K562 (cell line): ENCODE measurements around the gene RETN. TPM values are rescaled to one million over a fixed set of nuclear protein-coding genes. Genes with fewer than 3 reads are reported as not detected.

Experiments
- BHLHE40 ChIP-seq: IDR thresholded peaks from 2 replicates; pipeline ENCODE4 v1.6.1; 2011; ENCODE audit warnings: low read length, improper control_type of control experiment
- C11orf30 ChIP-seq: fragments of 450-650 bp; IDR thresholded peaks from 2 replicates; pipeline ENCODE4 v1.6.1; 2016; ENCODE audit warnings: low read depth, mild to moderate bottlenecking
- E2F5 ChIP-seq: sonication (generic); formaldehyde crosslinking; IDR thresholded peaks from 2 replicates; pipeline ENCODE4 v1.8.0; 2022; ENCODE audit warnings: mild to moderate bottlenecking, missing genetic modification reagents
- ELK3 ChIP-seq: fragments of 450-650 bp; formaldehyde crosslinking; IDR thresholded peaks from 2 replicates; pipeline ENCODE4 v1.4.0; 2020; ENCODE audit warnings: mild to moderate bottlenecking
- EP400 ChIP-seq: fragments of 450-650 bp; IDR thresholded peaks from 2 replicates; pipeline ENCODE4 v1.6.1; 2017; ENCODE audit warnings: antibody characterized with exemption, mild to moderate bottlenecking, moderate library complexity
- ETV6 ChIP-seq, 3 experiments: fragments of 150-350 bp in 1 of 3; sonication (generic) in 1 of 3; formaldehyde crosslinking in 1 of 3; IDR thresholded peaks; 2 replicates each; pipeline versions ENCODE4 v1.6.1 to v1.8.0; 2014 to 2022; ENCODE audit warnings: borderline replicate concordance in 2 of 3, low read depth in 2 of 3, antibody characterized with exemption in 1 of 3, low read length in 1 of 3, mild to moderate bottlenecking in 1 of 3, missing genetic modification reagents in 1 of 3
- GATAD2A ChIP-seq: fragments of 450-650 bp; IDR thresholded peaks from 2 replicates; pipeline ENCODE4 v1.6.1; 2017
- HMGN3 ChIP-seq: IDR thresholded peaks from 2 replicates; pipeline ENCODE4 v1.6.1; 2011; ENCODE audit warnings: borderline replicate concordance, low read depth, mild to moderate bottlenecking, mixed read lengths, low read length; ENCODE audit not compliant: insufficient read length; ENCODE audit errors: extremely low read depth
- KAT8 ChIP-seq: fragments of 450-650 bp; IDR thresholded peaks from 2 replicates; pipeline ENCODE4 v1.6.1; 2016; ENCODE audit warnings: low read depth, mild to moderate bottlenecking
- KLF10 ChIP-seq: fragments of 250-450 bp; sonication (Bioruptor Pico); IDR thresholded peaks from 2 replicates; pipeline ENCODE4 v1.6.1; 2021; ENCODE audit warnings: matching md5 sums
- NR0B1 ChIP-seq: fragments of 450-650 bp; IDR thresholded peaks from one replicate; pipeline ENCODE4 v1.6.1; 2018; ENCODE audit warnings: mild to moderate bottlenecking, moderate library complexity; ENCODE audit not compliant: partially characterized antibody
- PHB ChIP-seq: fragments of 250-450 bp; sonication (Bioruptor Pico); IDR thresholded peaks from 2 replicates; pipeline ENCODE4 v1.5.0; 2021
- RBBP5 ChIP-seq: fragments of 200-600 bp; sonication (generic); IDR thresholded peaks from 2 replicates; pipeline ENCODE4 v1.6.1; 2012; ENCODE audit warnings: borderline replicate concordance, mild to moderate bottlenecking, low read length, control low read depth, inconsistent platforms; ENCODE audit not compliant: insufficient read depth, poor library complexity, severe bottlenecking
- RFX7 ChIP-seq: fragments of 250-450 bp; sonication (Bioruptor Pico); IDR thresholded peaks from 2 replicates; pipeline ENCODE4 v1.5.1; 2021; ENCODE audit warnings: mild to moderate bottlenecking
- SIN3A ChIP-seq, 2 experiments: fragments of 150-350 bp in 1 of 2; IDR thresholded peaks; 2 replicates each; pipeline ENCODE4 v1.6.1; 2011 to 2016; ENCODE audit warnings: borderline replicate concordance in 2 of 2, low read depth in 2 of 2, low read length in 2 of 2, mild to moderate bottlenecking in 2 of 2, moderate library complexity in 2 of 2; ENCODE audit not compliant: control insufficient read depth in 1 of 2
- SMARCB1 ChIP-seq: IDR thresholded peaks from 2 replicates; pipeline ENCODE4 v1.6.1; 2011; ENCODE audit warnings: improper control_type of control experiment, low read depth; ENCODE audit not compliant: insufficient read length
- TFAP4 ChIP-seq: sonication (generic); formaldehyde crosslinking; IDR thresholded peaks from 2 replicates; pipeline ENCODE4 v1.8.0; 2022; ENCODE audit warnings: missing genetic modification reagents, mild to moderate bottlenecking, moderate library complexity, borderline replicate concordance
- WHSC1 ChIP-seq: IDR thresholded peaks from one replicate; pipeline ENCODE4 v1.6.1; 2012; ENCODE audit warnings: low read length, control low read depth, inconsistent platforms
- ZBTB5 ChIP-seq: fragments of 450-650 bp; IDR thresholded peaks from 2 replicates; pipeline ENCODE4 v1.6.1; 2017; ENCODE audit warnings: antibody characterized with exemption
- ZNF589 ChIP-seq: fragments of 200-800 bp; sonication (Bioruptor generic); IDR thresholded peaks from 2 replicates; pipeline ENCODE4 v1.6.1; 2016; ENCODE audit warnings: low read depth, missing genetic modification characterization, missing compliant biosample characterization
- ZNF75A ChIP-seq: fragments of 450-650 bp; formaldehyde crosslinking; IDR thresholded peaks from 2 replicates; pipeline ENCODE4 v1.4.0; 2020; ENCODE audit warnings: mild to moderate bottlenecking
- polyA plus RNA-seq, 8 experiments: library from polyadenylated mRNA; depleted of rRNA in 4 of 8; stranded (reverse) in 5 of 8; unstranded in 3 of 8; fragments of >200 nt; fragmentation: Nextera tagmentation in 2 of 8; fragmentation: Illumina TruSeq in 1 of 8; extraction: Ambion mirVana in 2 of 8; extraction: Trizol in 1 of 8; gene quantifications; 2 replicates each; pipeline versions ENCODE4 v1.2.1 to v1.2.3, GENCODE V29; 2011 to 2014; ENCODE audit warnings: inconsistent platforms in 1 of 8, missing spikeins in 1 of 8
- total RNA-seq, 7 experiments: library from RNA; depleted of rRNA in 6 of 7; stranded (reverse); fragments of >200 nt in 6 of 7; fragmentation: Illumina TruSeq in 2 of 7; extraction: Trizol in 2 of 7; gene quantifications; 2 replicates each; pipeline versions ENCODE4 v1.2.1 to v1.2.3, GENCODE V29; 2011 to 2021; ENCODE audit warnings: low replicate concordance in 1 of 7

RETN gene
- total and polyA plus RNA-seq, 9 of the 15 experiments (the other 6 are each of a cell fraction or from before 2014, with no cell fraction given), result not detected

- TF ChIP-seq ELK3 (CRISPR knock-in tag) (no peak), RBBP5 (peak; percentile 25), ZBTB5 (no peak), ETV6 (IDR thresholded peaks at IDR 0.05; ENCODE audit: borderline replicate concordance in 1 of 2, low read depth in 2 of 2, low read length in 1 of 2) (no peak), ETV6 (CRISPR knock-in tag; IDR thresholded peaks at IDR 0.05; ENCODE audit: borderline replicate concordance) (no peak), BHLHE40 (0 out of 2 replicates have a peak, but pooled peaks have one; percentile 11), SMARCB1 (no peak), RFX7 (no peak), SIN3A (IDR thresholded peaks at IDR 0.05; ENCODE audit: borderline replicate concordance in 2 of 2, control insufficient read depth in 1 of 2, low read depth in 2 of 2, low read length in 2 of 2) (peak in 1 of 2 experiments; percentile 78; a peak in 1 of 4 replicates), GATAD2A (no peak), ZNF75A (CRISPR knock-in tag) (no peak), KAT8 (no peak), NR0B1 (no peak), E2F5 (CRISPR knock-in tag) (peak; percentile 29; the same call in 1 of the 2 replicates), HMGN3 (no peak), C11orf30 (no peak), EP400 (no peak), TFAP4 (CRISPR knock-in tag) (peak; percentile 33), KLF10 (CRISPR knock-in tag) (no peak), PHB (CRISPR knock-in tag) (no peak), WHSC1 (no peak), ZNF589 (CRISPR knock-in tag) (no peak)
Observed at GRCh38 chr19:7636691-7637373, 32.0 kb upstream of the RETN start, which contains the start of gene STXBP2 (continued).
